Sciatic nerve (tissue), 2 donors: ENCODE data around the gene RBBP5. TPM values are rescaled to one million over a fixed set of nuclear protein-coding genes. Genes with fewer than 3 reads are reported as not detected.
"Not testable (repeated sequence)": the region's sequence is repeated elsewhere in the genome, so short reads cannot be mapped to it uniquely, and the experiment has no call there.

ENCODE experiments used
- ATAC-seq: fragments of 200-7000 bp; cut with Tn5 transposase; one replicate; pipeline ENCODE4 v1.9.1; 2020; ENCODE audit warnings: mild to moderate bottlenecking, moderate library complexity
- DNase-seq: peaks from one replicate; pipeline ENCODE4 v3.0.0-alpha.2; 2020; ENCODE audit warnings: low spot score
- intact Hi-C: fragments of 100-400 bp; cut with DNase I; formaldehyde crosslinking; loops from one replicate; pipeline ENCODE4 v1.14.2; 2022
- total RNA-seq: library from RNA; stranded (reverse); fragmentation: NEBNext Ultra II Directional; extraction: Animal tissue kit (Norgen Biotek cat#: 25700); gene quantifications from one replicate; pipeline ENCODE4 v1.2.1, GENCODE V29; 2021
- donor health status: DM: no; HTN: no; CAD: no.
- donor health status: DM: no; HTN: no; CAD: no.

RBBP5 gene, protein sequence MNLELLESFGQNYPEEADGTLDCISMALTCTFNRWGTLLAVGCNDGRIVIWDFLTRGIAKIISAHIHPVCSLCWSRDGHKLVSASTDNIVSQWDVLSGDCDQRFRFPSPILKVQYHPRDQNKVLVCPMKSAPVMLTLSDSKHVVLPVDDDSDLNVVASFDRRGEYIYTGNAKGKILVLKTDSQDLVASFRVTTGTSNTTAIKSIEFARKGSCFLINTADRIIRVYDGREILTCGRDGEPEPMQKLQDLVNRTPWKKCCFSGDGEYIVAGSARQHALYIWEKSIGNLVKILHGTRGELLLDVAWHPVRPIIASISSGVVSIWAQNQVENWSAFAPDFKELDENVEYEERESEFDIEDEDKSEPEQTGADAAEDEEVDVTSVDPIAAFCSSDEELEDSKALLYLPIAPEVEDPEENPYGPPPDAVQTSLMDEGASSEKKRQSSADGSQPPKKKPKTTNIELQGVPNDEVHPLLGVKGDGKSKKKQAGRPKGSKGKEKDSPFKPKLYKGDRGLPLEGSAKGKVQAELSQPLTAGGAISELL
- total RNA-seq = 18.1 TPM

DNA sequence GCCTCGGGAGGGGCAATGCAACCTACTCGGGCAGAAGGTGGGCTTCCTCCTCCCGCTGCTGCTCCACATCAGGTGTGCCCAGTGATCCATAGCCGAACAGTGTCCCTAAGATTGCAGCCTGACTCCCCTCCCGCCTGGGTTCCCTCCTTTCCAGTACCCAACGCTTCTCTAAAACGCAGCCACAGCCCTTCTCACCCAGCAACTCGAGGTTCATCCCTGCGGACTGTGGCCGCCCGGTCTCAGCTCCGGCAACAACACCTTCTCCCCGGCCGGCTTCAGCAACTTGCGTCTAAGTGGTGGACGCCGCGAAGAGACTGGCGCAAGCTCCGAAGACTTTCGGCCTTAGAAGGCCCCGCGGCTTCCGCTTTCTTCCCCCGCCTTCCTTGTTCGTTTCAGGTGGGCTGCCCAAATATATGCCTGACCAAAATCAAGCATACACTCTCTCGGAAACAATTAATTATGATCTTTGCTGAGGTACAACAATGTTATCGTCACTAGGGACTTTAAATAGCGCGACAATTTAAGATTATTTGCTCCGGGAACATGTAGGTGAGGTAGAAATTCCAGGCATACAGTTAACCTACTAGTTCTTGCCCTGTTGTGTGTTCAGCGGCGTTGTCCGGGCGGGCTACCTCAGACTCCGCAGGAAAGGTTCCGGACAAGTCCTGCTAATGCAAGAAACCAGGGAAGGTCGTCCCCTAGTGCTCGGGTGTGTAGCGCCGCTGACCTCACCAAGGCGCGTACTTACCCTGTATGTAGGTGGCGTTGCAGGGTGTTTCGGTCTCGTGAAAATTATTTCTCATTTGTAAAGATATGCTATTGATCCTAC lies at the start of gene RBBP5:
RBBP5 (minus strand) TSS at position 319 of the 829 bp plus-strand sequence; CDS start at position 214, 105 bp downstream.
- peak; percentile 99 for ATAC-seq
- peak; percentile 95 for DNase-seq
- intact Hi-C loops = loop anchor here (5.0 kb wide), 1 partner anchor 210 kb away; no protein-coding TSS in a partner anchor

DNA sequence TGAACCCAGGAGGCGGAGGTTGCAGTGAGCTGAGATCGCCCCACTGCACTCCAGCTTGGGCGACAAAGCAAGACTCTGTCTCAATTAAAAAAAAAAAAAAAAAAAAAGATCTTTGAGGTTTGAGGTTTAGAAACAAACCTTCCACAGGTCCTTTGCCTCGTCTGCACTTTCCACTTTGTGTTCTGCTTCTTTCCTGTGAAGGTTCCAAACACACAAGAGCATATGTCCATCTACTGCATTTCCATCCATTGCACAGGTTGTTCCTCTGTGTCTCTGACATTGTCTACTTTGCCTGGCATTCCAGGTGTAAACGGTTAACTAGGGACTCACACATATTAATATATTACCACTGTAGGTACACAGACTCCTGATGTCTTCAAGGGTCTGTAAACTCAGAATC lies 49.6 kb upstream of the RBBP5 start:
- no peak for DNase-seq
- ATAC-seq = no peak
- intact Hi-C loops = no loop called here

DNA sequence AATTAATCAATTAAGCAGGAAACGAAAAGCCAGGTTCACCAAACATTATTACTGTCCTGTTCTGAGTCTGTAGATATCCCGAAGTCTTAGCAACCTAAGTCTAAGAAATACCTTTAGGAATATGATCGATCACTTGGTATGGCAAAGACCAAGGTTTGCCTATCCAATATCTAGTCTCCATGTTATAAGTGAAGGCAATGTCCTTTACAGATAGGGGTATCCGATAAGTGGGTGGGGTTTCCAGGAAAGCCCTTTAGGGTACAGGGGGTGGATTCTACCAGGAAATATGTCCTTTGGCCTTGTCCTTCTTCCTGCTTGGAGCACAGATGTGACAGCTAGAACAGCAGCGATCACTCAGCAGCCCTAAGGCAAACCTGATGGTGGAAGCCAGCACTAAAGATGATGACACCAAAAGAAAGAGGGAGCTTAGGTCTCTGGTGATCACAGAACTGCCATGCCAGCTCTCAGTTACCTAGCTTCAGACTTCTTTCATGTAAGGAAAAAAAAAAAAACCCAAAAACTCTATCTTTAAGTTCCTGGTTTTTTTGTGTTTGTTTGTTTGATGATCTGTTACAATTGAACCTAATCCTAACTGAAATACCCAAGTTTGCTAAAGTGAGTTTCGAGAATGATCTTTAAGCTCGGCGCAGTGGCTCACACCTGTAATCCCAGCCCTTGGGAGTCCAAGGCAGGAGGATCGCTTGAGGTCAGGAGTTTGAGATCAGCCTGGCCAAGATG lies 48.9 kb upstream of the RBBP5 start:
- DNase-seq (no peak), ATAC-seq (no peak)
- intact Hi-C loops = no loop called here

DNA sequence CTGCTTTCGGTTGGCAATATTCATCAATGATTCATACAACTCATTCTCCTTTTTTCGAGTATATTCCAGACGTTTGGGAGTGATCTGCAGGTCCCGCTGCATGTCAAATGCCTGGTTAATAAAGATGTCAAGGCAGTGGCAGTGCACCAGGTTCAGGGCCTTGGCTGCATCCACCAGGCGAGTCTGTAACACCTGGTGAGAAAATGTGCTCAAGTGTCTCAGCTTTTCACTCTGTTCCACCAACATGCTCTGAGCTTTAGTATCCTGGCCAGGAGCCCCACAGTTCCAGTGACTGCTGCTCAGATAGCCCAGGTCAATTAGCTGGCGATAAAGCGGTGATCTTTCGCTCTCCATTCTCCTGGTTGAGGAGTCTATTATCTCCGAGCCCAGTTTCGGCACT lies 47.5 kb upstream of the RBBP5 start:
- intact Hi-C loops = no loop called here
- DNase-seq = no peak
- ATAC-seq = no peak

DNA sequence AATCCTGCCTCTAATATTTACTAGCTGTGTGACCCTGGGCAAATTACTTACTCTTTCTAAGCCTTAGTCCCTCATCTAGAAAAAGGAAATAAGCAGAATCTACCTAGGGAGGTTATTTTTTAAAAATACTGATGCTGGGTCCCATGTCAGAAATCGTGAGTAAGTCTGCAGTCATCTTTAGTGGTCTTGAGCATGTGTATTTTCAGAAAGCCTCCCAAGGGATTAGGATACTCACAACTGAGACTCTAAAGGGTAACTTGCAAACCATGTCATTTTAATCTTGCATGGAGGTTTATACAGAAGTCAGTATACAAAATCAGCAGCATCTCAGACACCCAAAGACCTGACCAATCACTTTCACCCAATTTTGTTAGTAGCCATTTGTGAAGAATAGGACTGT lies 46.5 kb upstream of the RBBP5 start:
- DNase-seq (no peak), ATAC-seq (no peak)
- intact Hi-C loops = no loop called here

DNA sequence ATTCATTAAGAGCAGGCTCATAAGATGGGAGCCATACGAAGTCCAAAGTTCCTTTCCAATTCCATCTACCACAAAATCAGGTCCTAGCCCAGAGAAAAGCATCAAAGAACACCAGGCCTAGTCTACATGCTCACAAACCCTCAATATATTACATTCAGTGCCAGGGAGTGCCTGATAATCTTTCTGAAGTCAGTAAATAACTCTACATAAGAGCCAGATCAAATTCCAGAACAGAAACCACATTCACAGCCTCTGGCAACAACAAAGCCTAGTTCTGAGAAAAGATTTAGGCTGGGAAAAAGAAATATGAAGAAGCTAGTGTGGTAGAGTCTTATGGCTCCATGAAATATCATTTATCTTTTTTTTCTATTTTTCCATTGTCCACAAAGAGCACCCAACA lies 40.5 kb upstream of the RBBP5 start:
- intact Hi-C loops = no loop called here
- ATAC-seq (no peak), DNase-seq (no peak)

DNA sequence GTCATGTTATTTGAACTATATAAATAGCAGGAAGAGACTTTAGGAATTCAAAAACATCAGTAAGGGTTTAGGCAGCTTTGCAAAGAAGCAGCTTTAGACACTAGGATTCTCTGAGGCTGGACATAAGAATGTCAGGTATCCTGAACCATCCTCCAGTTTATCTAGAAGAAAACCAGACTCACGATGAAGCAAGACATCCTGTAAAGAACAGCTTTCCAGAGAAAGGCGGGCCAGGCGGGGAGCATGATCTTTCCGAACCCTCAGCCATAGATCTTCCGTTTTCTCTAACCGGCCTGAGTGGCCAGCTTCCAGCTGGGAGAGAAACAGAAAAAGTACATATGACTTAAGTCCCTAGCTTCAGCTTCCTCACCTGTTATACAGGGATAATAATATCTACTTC lies 39.3 kb upstream of the RBBP5 start:
- ATAC-seq (no peak), DNase-seq (no peak)
- intact Hi-C loops = no loop called here

DNA sequence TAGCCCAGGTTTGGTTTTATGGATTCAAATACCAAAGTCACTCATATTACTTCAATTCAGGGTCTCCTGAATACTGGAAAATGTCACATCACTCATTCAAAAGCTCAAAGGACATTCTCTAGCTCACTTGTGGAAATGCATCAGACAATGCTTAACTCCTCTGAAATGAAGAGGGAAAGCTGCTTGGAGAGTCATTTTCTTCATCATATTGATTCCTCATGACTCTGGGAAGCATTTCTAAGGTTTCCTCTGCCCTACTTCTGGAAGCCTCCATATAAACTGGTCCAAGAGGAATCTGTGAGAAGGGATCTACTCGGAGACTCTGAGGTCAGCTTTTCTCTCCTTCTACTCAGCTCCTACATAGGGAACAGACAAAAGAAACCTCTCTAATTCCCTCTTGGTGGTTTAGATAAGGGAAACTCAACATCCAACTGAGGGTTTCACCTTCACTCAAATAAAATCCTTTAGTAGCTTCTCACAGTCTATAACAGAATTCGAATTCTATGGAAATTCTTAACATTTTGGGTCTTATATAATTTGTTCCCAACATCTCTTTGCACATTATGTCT lies 36.4 kb upstream of the RBBP5 start:
- no peak for DNase-seq
- intact Hi-C loops = no loop called here
- no peak for ATAC-seq

DNA sequence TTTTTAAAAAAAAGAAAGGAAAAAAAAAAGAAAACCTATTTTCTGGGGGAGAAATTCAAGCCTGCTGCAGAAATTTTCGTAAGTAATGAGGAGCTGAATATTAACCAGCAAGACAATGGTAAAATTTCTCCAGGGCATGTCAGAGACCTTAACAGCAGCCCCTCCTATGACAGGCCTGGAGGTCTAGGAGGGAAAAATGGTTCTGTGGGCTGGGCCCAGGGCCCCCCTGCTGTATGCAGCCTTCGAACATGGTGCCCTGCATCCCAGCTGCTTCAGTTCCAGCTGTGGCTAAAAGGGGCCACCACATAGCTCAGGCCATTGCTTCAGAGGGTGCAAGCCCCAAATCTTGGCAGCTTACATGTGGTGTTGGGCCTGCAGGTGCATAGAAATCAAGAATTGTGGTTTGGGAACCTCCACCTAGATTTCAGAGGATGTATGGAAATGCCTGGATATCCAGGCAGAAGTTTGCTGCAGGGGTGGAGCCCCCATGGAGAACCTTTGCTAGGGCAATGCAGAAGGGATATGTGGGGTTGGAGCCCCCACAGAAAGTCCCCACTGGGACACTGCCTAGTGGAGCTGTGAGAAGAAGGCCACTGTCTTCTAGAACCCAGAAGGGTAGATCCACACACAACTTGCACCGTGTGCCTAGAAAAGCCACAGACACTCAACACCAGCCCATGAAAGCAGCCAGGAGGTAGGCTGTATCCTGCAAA lies 34.0 kb upstream of the RBBP5 start:
- ATAC-seq, DNase-seq, intact Hi-C loops: not testable (repeated sequence)

DNA sequence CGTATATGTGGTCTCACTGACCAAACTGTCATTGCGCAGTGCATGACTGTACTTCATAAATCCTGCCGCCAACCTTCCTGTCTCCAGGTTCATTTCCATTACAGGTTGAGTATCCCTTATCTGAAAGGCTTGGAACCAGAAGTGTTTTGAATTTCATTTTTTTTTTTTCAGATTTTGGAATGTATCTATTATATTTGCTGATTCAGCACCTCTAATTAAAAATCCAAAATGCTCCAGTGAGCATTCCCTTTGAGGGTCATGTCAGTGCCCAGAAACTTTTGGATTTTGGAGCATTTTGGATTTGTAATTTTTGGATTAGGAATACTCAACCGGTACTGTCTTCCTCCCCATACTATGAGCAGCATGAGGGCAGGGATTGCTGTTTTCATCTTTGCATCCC lies 30.7 kb upstream of the RBBP5 start:
- intact Hi-C loops = no loop called here
- no peak for ATAC-seq
- no peak for DNase-seq

DNA sequence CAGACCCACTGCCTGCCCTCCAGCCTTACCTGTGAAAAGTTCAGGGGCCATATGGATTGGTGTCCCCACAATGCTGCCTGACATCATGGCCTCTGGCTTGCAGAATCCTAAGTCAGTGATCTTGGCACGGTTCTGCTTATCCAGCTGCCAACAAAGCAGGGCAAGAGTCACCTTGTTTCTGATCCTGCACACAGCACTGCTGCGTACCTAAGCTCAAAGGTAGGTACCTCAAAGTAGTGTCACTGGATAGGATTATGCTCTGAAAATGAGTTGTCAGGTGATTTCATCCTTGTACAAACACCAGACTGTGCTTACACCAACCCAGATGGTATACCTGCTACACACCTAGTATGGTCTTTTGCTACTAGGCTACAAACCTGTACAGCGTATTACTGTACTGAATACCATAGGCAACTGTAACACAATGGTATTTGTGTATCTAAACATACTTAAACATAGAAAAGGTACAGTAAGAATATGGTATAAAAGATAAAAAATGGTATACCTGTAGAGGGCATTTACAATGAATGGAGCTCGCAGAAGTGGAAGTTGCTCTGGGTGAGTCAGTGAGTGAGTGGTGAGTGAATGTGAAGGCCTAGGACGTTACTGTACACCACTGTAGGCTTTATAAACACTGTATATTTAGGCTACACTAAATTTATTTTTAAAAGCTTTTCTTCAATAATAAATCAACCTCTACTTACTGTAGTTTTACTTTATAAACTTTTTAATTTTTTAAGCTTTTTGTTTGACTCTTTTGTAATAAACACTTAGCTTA lies 29.1 kb upstream of the RBBP5 start:
- ATAC-seq = no peak
- DNase-seq = no peak
- intact Hi-C loops = no loop called here

DNA sequence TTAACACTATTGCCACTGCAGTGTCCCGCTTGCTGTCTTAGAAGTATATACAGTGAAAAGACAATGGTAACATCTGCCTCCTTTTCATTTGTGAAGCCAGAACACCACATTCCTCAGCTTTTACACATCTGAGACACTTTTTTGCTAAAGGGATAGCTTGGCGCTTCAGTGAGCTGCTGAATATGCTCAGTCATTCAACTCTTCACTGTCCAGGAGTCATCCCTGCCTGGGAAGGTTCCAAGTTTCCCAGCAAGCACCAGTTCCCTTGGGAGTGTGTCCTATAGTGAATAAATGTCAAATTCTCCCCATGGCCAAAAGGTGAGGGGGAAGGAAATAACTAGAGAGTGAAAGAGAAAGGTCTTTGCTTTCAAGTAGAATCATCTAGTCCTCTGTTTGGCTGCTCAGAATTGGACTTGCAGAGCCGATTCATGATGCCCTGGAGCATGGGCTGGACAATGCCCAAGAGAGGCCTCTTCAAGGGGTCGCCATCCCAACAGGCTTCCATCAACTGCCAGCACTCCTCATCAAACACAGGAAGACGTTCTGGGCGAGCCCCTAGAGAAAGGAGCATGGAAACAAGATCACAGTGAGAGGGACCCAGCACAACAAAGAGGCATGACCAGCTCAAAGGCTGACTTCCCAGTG lies 25.5 kb upstream of the RBBP5 start:
- DNase-seq (no peak), ATAC-seq (no peak)
- intact Hi-C loops = no loop called here

DNA sequence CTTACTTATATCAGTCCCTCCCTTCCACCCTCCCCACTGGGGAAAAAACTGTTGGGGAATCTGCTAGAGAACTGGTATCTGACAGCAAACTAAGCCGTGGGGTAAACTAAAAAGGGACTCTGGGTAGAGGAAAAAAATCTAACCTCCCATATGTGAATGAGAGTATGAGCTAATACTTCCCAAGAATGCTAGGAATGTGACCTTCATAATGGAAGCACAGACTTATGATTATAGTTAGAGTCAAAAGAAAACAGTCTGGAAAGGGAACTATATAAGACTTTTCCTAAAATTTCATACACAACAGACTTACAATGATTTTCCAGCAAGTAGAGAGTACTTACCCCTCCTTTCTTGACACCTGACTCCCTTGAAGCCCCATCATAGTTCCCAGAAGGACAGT lies 23.0 kb upstream of the RBBP5 start:
- ATAC-seq (no peak), DNase-seq (no peak)
- intact Hi-C loops = no loop called here

DNA sequence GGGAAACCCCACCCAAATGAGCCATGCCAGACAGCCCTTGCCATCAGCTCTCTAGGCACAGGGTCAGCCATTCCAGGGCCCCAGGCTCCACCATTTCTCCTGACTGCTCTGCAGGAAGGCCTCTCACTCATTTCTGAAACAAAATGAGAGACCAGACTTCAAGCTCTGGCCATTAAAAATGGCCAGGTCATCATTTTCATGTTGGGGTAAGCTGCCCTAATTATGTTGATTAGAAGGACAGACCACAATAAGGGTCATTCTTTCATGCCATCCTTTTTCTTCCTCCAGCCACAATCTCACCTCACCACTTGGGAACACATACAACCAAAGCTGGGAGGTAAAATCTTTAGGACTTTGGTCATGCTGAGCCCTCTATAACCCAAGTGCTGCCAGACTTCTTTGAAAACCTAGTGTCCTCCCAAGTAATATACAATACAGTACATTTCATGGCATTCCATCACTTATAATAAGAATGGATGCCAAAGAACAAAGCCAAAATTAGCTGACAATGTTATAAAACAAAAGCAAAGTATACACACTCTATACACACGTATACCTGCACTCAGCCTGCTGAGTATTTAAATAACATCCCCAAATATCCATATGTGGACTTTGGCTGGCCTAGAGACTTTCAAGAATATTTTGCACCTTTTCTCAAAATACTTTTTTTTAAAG lies 22.4 kb upstream of the RBBP5 start:
- DNase-seq (no peak), ATAC-seq (no peak)
- intact Hi-C loops = no loop called here

DNA sequence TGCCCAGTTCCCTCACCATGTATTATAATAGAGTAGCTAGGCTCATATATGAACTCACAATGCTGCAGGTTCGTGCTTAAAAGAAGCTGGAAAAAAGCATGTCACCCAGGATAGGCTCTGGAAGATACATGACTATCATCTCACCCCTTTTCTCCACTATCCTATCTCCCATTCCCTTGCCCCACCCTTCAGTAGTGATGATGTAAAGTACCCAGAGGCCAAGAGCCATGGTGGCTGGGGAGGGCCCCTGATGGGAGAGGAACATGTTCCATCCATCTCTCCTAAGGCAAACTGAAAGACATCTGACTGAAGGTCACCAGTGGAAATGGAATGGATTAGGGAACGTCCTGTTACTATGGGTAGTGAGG lies 20.3 kb upstream of the RBBP5 start:
- intact Hi-C loops = no loop called here
- DNase-seq (no peak), ATAC-seq (peak; percentile 25)

DNA sequence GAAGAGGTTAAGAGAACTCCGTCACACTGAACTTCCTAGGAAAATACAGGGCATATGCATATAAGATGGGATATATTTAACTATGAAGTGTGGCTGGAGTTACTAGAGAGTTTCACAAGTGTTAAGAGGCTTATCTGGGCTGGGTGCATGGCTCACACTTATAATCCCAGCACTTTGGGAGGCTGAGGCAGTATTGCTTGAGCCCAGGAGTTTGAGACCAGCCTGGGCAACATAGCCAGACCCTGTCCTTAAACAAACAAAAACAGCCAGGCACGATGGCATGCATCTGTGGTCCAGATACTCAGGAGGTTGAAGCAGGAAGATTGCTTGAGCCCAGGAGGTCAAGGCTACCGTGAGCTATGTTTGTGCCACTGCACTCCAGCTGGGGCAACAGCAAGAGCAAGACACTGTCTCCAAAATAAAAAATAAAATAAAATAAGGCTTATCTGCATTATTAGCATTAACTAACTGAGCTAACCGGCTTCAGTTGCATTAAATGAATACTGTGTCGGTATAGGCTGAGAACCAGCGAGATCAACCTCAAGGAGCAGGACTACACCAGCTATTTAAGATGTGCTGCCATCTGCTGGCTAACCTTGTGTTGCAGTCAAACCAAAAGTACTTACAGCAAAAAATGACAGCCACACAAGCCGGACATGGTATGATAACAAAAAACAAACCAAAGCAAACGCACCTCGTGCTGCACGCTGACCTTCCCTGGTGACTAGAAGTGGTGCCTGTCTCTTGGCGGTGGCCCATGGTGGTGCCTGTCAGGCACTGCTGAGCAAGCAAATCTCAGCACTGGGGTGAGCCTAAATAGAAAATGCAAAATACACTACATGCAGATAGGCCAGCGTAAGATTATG lies 19.7 kb upstream of the RBBP5 start:
- intact Hi-C loops = no loop called here
- ATAC-seq = peak; percentile 86

More for the DNA sequence above, 19.7 kb upstream of the RBBP5 start:
- DNase-seq = peak; percentile 87
